Activated CD4-positive, alpha-beta T cell treated with anti-CD3 and anti-CD28 coated beads for 4 hours (primary cell): ENCODE data around the gene TSNAX.
A peak's percentile ranks its signal among the peaks of the same experiment; 100 is the strongest.

Experiments
- DNase-seq, 2 donors: peaks; one replicate each; pipeline ENCODE4 v3.0.0-alpha.2; 2020

The TSNAX gene

GRCh38 chr1:231604276-231604621 lies 75.8 kb downstream of the TSNAX start:
- DNase-seq = no peak

DNA sequence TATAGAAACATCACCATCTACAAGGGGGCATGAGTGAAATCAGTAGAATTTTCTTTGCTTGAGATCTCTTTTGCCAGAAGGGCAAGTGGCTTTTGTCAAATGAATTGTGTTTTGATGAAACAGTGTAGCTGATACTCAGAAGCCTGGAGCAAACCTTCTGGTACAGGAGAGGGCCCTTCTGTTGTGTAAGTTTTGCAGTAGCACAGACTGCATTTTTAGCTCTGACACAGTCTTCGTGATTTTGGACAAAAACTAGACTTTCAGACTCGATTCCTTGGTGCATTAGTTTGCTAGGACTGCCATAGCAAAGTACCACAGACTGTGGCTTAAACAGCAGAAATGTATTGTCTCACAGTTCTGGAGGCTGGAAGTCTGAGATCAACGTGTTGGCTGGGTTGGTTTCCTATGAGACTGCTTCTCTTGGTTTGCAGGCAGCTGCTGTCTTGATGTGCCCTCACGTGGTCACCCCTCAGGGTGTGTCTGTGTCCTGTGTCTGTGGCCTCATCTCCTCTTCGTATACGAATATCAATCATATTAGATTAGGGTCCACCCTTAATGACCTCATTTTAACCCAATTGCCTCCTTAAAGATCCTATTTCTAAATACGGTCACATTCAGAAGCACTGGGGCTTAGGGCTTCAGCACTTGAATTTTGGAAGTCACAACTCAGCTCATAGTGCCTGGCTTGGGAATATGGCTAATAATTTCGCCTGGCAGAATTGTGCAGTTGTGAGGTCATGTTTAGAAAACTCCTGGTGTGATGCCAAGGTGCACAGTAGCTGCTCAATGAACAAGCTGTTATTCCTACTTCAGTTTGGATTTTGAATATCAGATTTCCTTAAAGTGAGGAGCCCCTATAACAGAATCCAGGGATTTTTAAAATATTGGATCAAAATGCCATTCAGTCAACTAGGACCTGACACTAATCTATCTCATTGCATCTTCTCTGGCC lies 77.0 kb downstream of the TSNAX start:
- no peak for DNase-seq

GRCh38 chr1:231606712-231607111 lies 78.2 kb downstream of the TSNAX start:
- no peak for DNase-seq

- DNase-seq = no peak
Measured at GRCh38 chr1:231610388-231610787, 81.9 kb downstream of the TSNAX start.

- no peak for DNase-seq
Measured at GRCh38 chr1:231611111-231611510, 82.6 kb downstream of the TSNAX start.

DNA sequence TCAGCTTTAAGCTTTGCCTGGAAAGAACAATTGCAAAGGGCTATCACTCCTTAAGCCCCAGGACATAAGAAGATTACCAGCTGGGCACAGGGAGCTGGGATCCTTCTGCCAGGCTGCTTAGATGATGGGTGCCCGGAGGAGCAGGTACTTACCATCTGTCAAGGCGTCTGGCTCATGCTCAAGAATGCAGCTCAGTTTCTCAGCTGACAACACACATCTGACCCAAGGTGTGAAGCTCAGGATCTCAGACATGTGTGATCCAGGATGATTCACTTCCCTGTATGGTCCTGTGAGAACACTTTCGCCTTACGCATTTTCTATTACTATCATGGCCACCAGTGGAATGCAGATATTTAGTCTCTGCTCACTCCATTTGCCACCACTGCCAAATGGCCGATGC lies 83.4 kb downstream of the TSNAX start:
- DNase-seq = no peak

GRCh38 chr1:231612393-231613089 lies 84.1 kb downstream of the TSNAX start:
- DNase-seq = peak in 1 of 2 donors; percentile 26

GRCh38 chr1:231613419-231614349 lies 85.2 kb downstream of the TSNAX start:
- no peak for DNase-seq
